Cardiac septum (tissue), 1 donor: ENCODE measurements around the gene PRRC2B. TPM values are rescaled to one million over a fixed set of nuclear protein-coding genes. Genes with fewer than 3 reads are reported as not detected.
"Not testable (repeated sequence)": the region's sequence is repeated elsewhere in the genome, so short reads cannot be mapped to it uniquely, and the experiment has no call there.

ENCODE experiments used
- DNase-seq: peaks from one replicate; pipeline ENCODE4 v3.0.0-alpha.2; 2020; ENCODE audit warnings: low spot score
- intact Hi-C: fragments of 100-400 bp; cut with DNase I; formaldehyde crosslinking; loops from one replicate; pipeline ENCODE4 v1.14.0; 2022
- long read RNA-seq: library from polyadenylated mRNA; unstranded; transcript quantifications from one replicate; pipeline ENCODE4 v2.0.0, GENCODE V29; 2021
- total RNA-seq: library from RNA; stranded (reverse); fragmentation: NEBNext Ultra II Directional; extraction: Animal tissue kit (Norgen Biotek cat#: 25700); gene quantifications from one replicate; pipeline ENCODE4 v1.2.1, GENCODE V29; 2021
- donor health status: DM: no; HTN: no; CAD: no.

Gene PRRC2B
- 151 TPM for total RNA-seq
- long read RNA-seq, full-length matches to known transcripts: 7 of 77 reads
- long read RNA-seq, partial matches to known transcripts: 51 of 77 reads
- long read RNA-seq, other reads (novel, unspliced or antisense): 19 of 77 reads

DNA sequence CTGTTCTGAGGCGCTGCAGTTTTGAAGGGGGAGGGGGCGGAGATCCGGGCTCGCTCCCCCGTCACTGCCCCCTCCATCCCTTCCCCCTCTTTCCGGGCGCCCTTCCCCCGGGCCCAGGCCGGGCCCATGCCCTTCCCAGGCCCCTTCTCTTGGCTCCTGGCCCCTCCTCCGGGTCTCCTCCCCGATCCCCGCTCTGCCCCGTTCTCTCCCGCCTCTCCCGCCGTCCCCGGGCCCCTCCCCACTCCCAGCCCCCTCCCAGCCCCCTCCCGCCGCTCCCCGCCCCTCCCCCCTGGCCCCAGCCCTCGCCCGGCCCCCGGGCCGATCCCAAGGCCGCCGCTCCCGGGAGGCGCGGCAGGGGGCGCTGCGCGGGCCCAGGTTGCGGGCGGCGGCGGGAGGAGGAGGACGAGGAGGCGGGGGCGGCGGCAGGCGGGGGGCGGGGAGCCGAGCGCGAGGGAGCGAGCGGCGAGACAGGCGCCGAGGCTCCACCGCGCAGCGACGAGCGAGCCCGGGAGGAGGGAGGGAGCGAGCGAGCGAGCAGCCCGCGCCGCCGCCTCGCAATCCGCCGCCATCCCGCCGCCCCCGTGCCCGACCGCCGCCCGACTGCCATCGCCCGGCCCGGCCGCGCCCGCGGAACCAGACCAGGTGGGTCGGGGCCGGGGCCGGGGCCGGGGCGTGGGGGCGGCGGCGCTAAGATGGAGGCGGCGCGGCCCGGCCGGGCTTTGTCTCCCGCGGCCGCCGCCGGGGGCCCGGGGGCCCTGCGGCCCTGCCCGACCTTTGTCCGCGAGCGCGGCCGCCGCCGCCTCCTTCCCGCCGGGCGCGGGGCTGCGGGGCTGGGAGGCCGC is at the start of gene PRRC2B:
Gene PRRC2B, plus strand, starts transcription at position 465 of the 842 bp plus-strand sequence. CDS start 36,059 bp downstream, outside the sequence.
- intact Hi-C loops: loop anchor here (5.0 to 10.0 kb wide), 2 partner anchors 83 to 119 kb away; partner anchors contain the start of gene FAM78A
- DNase-seq: peak; percentile 95

DNA sequence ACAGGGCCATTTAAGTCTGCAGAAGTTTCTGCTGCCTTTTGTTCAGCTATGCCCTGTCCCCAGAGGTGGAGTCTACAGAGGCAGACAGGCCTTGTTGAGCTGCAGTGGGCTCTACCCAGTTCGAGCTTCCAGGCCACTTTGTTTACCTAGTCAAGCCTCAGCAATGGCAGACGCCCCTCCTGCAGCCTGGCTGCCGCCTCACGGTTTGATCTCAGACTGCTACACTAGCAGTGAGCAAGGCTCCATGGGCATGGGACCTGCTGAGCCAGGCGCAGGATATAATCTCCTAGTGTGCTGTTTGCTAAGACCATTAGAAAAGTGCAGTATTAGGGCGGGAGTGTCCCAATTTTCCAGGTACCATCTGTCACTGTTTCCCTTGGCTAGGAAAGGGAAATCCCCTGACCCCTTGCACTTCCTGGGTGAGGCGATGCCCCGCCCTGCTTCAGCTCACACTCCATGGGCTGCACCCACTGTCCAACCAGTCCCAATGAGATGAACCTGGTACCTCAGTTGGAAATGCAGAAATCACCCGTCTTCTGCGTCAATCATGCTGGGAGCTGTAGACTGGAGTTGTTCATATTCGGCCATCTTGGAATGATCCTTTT is 48.9 kb upstream of the PRRC2B start:
- DNase-seq, intact Hi-C loops: not testable (repeated sequence)

DNA sequence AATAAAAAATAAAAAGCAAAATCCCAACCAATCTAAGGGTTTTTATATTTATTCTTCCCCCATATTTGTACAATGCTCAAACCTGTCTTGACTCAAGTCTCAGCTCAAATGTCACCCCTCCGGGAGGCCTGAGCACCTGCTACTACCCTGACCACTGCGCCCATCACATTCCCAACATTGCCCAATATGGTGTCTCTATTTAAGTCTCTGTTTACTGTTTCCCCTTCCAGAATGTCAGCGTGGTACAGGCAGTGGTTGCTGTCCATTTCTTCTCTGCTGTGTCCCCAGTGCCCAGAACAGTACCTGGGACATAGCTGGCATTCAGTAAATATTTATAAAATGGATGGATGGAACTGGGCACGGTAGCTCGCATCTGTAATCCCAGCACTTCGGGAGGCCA is 47.3 kb upstream of the PRRC2B start:
- DNase-seq: no peak
- intact Hi-C loops: no loop called here

DNA sequence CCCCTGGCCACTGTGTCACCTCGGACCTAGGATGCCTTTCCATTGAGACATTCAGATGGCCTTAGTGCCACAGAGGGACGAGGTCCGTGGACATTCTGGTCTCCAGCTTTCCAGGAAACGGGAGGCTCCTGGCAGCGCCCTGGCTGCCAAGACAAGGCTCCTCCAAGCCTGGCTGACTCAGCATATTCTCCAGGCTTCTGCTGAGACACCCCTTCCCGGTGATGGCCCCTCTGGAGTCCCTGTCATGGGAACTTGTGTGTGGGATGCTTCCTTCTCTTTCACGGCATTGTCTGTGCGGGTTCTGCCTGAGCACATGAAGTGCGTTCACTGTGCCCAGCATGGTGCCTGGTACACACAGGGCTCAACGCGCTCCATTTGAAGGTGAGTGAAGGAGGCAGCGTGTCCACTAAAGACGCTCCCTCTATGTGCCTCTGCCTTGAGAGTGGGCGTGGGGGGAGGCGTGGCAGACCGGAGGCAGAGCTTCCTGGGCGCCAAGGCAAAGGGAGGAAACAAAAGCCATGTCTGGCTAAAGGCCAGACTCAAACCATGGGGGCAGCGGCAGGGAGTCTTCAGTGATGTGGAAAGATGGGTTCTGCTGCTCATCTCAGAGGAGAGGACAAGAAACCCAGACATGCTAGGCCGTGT is 46.4 kb upstream of the PRRC2B start:
- intact Hi-C loops: no loop called here

DNA sequence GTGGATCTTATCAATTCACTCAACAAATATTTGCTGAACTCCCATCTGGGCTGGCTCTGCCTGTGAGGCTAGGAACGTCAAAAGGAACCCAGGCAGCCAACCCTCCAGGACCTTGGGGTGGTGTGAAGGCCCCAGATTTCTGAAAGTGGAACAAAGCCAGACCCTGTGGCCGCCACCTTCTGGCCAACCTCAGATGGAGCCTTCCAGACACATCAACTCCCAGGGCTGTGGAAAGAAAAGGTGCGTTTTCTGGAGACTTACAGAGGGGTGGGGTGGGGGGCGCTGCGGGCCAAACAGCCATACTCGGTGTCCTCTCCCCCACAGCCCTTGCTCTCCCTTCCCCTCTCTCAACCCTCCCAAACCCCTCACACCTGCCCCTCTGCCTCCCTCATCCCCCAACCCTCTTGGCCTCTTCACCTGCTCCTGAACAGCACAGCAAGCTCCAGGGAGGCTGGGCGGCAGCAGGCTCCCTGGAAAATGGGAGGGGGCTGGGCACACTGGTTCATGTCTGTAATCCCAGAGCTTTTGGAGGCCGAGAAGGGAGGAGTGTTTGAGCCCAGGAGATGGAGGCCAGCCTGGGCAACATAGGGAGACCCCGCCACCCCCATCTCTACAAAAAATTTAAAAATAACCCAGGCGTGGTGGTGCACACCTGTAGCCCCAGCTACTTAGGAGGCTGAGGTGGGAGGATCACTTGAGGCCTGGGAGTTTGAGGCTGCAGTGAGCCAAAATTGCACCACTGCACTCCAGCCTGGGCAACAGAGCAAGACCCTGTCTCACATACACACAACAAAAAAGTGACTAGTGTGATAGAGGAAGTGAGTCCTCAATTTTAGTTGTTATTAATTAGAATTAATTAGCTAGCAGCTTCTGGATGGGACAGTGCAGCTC is 45.0 kb upstream of the PRRC2B start:
- DNase-seq: no peak
- intact Hi-C loops: no loop called here

More for the DNA sequence above, 46.4 kb upstream of the PRRC2B start:
- DNase-seq: no peak

DNA sequence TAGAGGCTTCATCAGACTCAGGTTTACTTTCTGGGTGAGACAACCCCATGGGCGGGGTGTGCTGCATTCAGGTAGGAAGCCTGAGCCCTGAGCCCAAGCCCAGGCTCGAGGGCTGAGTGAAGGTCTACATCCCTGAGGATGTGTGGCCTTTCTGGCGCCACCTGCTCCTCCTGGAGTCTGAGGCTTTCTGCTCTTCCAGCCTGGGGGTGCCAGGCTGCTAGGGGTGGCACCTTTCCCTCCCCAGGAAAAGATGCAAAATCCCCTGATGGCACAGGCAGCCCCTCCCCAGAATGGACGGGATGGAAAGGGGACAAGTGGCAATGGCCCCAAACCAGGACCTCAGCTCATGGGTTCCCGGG is 44.4 kb upstream of the PRRC2B start:
- DNase-seq: no peak
- intact Hi-C loops: no loop called here

DNA sequence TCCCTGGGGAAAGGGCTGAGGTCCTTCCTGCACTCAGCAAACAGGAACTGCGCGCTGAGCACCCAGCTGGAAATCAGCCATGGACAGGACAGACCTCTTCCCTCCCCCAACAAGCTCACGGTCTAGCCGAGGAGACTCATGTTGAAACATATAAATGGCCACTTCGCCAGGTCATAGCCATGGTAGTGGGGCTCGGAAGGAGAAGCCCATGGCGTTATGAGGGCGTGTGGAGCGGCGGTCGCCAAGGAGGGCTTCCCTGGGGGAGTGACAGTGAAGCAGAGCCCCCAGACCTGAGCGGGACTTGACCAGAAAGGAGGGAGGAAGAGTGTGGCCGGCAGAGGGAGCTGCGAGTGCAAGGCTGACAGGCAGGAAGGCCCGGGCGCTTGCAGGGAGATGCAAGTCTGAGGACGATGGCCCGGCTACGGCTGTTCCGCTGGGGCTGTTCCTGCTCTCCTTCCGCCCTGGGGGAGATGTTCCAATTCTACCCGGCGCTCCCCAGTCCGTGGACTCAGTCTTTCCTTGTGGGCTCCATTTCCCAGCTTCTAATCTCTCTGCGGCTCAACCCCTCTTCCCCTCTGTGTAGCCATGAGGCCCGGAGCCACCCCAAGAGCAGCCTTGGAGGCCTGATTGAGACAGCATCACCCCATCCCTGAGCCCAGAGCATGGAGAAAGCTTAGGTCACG is 43.9 kb upstream of the PRRC2B start:
- peak; percentile 94 for DNase-seq
- intact Hi-C loops: loop anchor here (5.0 kb wide), 2 partner anchors 127 to 397 kb away; no protein-coding TSS in a partner anchor

DNA sequence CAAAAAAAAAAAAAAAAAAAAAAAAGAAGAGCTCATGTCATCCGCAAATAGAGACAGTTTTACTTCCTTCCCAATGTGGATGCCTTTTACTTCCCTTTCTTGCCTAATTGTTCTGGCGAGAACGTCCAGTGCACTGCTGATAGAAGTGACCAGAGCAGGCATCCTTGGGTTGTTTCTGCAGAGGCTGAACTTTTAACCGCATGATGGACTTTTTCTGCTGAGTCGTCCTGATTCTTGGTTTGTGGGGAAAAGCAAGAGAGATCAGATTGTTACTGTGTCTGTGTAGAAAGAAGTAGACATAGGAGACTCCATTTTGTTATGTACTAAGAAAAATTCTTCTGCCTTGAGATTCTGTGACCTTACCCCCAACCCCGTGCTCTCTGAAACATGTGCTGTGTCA is 37.4 kb upstream of the PRRC2B start:
- intact Hi-C loops, DNase-seq: not testable (repeated sequence)

DNA sequence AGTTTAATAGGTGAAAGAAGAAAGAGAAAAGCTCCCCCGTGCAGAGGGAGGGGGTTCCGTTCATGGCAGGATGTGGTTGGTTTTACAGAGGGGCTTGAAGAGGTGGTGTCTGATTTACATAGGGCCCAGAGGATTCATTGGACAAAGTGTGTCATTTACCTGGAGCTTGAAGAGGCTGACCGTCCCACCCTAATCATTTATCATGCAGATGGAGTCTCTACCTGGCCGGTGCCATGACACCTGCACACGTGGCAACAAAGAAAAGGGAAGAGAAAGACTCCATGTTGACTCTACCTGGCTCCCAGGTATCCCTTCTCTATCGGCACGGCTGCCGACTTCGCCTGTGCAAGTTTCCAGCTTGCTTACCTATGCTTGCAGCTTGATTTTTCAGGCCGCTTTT is 35.3 kb upstream of the PRRC2B start:
- no peak for DNase-seq
- intact Hi-C loops: no loop called here

DNA sequence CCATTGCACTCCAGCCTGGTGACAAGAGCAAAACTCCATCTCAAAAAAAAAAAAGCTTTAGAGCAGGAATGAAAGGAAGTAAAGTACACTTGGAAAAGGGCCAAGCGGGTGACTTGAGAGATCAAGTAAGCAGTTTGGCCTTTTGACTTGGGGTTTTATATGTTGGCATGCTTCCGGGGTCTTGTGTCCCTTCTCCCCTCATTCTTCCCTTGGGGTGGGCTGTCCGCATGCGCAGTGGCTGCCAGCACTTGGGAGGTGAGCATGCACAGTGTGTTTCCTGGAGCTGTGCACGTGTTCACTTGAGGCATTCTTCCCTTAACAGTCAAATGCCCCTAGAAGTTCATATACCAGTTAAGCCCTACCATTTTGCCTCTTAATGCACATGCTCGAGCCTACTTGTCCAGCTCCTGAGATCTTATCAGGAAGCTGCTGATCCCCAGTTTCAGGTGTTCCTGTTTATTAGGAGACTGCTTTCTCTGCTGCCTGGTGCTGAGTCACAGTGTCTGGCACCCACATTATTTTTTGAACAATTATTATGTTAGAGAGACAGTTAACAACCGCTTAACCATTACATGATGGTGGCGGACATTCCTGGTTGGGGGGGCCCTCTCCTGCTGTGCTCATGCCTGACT is 32.6 kb upstream of the PRRC2B start:
- intact Hi-C loops: no loop called here
- no peak for DNase-seq

DNA sequence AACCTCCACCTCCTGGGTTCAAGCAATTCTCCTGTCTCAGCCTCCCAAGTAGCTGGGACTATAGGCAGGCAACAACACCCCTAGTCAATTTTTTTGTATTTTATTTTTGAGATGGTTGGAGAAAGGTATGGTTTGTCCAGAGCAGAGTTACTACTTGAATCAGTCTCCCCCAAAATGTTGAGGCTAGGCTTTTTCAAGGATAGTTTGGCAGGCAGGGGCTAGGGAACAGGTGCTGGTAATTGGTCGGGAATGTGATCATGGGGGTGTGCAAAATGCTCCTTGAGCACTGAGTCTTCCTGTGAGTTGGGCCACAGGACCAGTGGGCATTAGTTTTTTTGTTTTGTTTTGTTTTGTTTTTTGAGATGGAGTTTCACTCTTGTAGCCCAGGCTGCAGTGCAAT is 28.3 kb upstream of the PRRC2B start:
- DNase-seq: no peak
- intact Hi-C loops: no loop called here

DNA sequence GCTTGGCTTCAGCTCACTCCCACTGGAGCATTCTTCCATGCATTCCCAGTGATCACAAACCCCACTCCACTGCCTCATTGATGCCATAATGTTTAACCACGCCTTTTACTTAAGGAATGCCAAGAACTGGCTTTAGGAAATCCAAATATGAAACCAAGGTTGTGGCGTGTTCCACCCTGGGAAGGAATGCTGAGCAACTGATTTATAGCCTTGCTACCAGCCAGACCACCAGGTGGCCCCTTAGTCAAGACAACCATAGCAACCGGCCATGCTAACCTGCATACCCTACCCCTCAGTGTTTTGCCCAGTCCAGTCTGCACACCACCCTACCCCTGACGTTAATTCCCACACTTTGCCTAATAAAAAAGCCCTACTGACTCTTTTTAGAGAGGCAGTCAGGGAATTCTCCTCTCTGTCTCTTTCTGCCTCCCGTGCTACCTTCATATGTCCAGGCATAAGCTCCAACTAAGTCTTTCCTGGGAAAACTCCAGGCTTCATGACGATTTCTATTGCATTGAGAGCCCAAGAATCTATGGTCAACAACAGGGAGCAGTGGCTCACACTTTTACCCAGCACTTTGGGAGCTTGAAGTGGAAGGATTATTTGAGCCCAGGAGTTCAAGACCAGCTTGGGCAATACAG is 27.0 kb upstream of the PRRC2B start:
- intact Hi-C loops: no loop called here
- no peak for DNase-seq

DNA sequence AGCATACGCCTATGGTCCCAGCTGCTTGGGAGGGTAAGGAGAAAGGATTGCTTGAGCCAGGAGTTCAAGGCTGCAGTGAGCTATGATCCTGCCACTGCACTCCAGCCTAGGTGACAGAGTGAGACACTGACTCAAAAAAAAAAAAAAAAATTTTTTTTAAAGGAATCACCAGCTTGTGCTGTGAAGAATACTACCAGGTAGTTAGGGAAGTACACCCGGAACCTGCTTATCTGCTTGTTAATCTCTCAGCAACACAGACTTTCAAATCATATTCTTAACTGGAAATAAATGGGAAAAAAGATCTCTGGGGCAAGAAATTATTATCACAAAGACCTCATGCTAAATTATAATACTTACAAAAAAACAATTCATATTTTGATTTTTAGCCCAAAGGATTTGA is 26.4 kb upstream of the PRRC2B start:
- intact Hi-C loops: no loop called here
- no peak for DNase-seq

DNA sequence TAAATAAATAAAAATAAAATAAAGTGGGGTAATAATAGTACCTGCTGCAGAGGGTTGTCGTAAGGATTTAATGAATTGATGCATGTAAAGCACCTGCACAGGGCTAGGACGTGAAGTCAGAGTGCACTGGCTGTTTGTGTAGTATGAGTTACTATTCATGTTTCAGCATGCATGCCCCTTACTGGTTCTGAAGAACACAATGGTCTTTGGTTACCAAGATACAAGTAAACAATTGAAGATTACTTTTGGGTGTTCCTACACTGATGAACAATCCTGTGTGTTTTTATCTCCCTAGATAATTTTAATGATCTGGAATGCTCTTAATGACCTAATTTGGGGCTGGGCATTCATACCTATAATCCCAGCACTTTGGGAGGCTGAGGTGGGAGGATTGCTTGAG is 23.2 kb upstream of the PRRC2B start:
- DNase-seq: no peak
- intact Hi-C loops: no loop called here

DNA sequence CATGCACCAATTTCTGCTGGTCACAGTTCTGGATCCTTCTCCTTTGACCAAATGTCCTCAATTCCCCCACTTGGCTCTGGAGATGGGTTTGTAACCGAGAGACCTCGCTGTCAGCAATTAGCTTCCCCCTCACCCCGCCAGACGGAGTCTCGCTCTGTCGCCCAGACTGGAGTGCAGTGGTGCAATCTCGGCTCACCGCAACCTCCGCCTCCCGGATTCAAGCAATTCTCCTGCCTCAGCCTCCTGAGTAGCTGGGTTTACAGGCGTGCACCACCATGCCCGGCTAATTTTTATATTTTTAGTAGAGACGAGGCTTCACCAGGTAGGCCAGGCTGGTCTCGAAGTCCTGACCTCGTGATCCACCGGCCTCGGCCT is 21.3 kb upstream of the PRRC2B start:
- DNase-seq, intact Hi-C loops: not testable (repeated sequence)

DNA sequence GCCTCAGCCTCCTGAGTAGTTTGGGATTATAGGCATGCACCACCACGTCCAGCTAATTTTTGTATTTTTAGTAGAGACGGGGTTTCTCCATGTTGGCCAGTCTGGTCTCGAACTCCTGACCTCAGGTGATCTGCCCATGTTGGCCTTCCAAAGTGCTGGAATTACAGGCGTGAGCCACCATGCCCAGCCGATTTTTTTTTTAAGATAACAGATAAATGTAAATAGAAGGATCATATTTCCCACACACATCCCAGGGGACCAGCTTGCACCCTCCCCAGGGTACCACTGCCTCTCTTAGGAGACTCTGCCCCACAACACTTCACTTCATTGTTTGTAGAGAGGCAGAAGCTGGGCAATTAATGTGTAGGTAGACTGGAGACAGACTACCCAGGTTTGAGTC is 19.2 kb upstream of the PRRC2B start:
- DNase-seq, intact Hi-C loops: not testable (repeated sequence)

DNA sequence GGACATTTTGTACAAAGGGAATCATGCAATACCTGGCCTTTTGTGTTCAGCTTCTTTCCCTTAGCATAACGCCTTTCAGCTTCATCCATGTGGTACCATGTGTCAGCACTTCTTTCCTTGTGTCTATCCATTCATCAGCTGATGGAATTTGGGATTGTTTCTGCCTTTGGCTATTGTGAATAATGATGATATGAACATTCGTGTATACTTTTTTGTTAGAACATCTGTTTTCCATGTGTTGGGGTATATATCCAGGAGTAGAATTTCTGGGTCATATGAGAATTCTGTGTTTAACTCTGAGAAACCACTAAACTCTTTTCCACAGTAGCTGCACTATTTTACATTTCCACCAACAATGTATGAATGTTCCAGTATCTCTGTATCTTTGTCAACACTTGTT is 14.8 kb upstream of the PRRC2B start:
- intact Hi-C loops: no loop called here
- no peak for DNase-seq
